NCI-H345 treated with DMSO at 0.1 percent for 48 hours (cell line): ENCODE results near the gene DRG2.

Experiments
- DNase-seq: peaks from one replicate; lab custom pipeline; 2025; ENCODE audit not compliant: unreplicated experiment; lab: John Stamatoyannopoulos, UW

DRG2 gene

GRCh38 chr17:18142417-18142816 is 54.7 kb downstream of the DRG2 start:
- no peak for DNase-seq

- no peak for DNase-seq
Observed at GRCh38 chr17:18143044-18143936, 55.5 kb downstream of the DRG2 start.

- no peak for DNase-seq
Observed at GRCh38 chr17:18144261-18144660, 56.5 kb downstream of the DRG2 start.

GRCh38 chr17:18144855-18145254 is 57.1 kb downstream of the DRG2 start:
- no peak for DNase-seq

GRCh38 chr17:18145811-18146210 is 58.1 kb downstream of the DRG2 start:
- DNase-seq, result no peak

GRCh38 chr17:18146259-18146658 is 58.5 kb downstream of the DRG2 start:
- no peak for DNase-seq

- DNase-seq, result no peak
Observed at GRCh38 chr17:18146980-18147379, 59.2 kb downstream of the DRG2 start.

- no peak for DNase-seq
Observed at GRCh38 chr17:18148586-18148985, 60.8 kb downstream of the DRG2 start.

GRCh38 chr17:18151290-18151689 is 63.5 kb downstream of the DRG2 start:
- no peak for DNase-seq

GRCh38 chr17:18155179-18155578 is 67.4 kb downstream of the DRG2 start:
- DNase-seq, result no peak

GRCh38 chr17:18156171-18156975 is 68.6 kb downstream of the DRG2 start:
- DNase-seq, result no peak

GRCh38 chr17:18156976-18157280 is 69.2 kb downstream of the DRG2 start:
- no peak for DNase-seq
